NCI-H526 treated with DMSO at 0.1 percent for 48 hours (cell line): ENCODE data around the gene PCSK5.

Experiments used
- DNase-seq: peaks from one replicate; lab custom pipeline; 2025; lab: John Stamatoyannopoulos, UW

Gene PCSK5

DNA sequence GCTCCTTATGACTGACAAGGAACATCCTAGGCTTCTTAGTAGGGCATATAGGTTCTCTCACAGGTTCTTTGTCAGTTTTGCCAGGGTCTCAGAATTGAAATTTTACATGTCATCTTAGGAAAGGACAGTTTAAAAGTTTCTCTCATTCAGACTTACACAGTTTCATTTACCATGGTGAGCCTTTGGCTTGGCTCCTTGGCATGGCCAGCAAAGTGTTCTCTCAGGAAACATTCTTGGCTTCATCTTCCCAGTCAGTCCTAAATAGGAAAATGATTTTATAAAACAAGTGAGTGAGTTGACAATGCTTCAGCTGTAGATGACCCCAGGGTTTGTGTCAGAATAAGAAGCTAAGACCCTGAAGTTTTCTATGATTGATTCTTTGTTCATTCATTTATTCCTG, 191.6 kb downstream of the PCSK5 start:
- DNase-seq = no peak

DNA sequence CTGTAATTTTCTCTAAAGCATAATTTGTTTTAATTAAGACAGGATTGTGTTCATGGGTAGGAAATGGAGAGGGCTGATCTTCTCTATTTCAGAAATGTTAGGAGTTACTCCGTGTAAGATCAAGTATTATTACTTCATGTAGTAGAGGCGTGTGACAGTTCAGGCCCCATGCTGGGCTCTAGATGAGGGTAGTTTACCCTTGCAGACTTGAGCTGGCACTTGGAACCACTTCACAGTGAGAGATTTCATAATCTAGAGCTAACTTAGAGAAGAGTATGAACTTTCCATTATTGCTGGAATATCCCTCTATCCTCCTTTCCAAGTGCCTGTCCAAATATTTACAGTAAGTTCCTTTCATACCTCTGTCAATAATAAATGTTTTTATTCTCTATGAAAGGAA, 195.1 kb downstream of the PCSK5 start:
- no peak for DNase-seq

DNA sequence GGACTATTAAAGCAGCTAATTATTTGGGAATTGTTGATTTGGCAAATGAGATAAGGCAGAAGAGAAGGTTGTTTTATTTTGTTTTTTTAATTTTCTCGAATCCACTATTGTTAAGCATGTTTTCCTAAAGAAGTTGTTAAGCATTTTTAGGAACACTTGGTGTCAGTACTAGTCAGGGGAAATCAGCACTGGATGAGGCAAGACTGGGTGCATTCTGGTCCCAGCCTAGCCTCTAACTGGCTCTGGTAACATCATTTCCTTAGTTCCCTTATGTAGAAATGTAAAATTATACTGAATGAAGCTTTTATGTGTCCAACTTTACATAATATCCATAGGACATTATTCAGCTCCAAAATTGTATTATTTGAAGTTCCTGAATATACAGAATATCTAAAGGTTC, 196.1 kb downstream of the PCSK5 start:
- DNase-seq = no peak

DNA sequence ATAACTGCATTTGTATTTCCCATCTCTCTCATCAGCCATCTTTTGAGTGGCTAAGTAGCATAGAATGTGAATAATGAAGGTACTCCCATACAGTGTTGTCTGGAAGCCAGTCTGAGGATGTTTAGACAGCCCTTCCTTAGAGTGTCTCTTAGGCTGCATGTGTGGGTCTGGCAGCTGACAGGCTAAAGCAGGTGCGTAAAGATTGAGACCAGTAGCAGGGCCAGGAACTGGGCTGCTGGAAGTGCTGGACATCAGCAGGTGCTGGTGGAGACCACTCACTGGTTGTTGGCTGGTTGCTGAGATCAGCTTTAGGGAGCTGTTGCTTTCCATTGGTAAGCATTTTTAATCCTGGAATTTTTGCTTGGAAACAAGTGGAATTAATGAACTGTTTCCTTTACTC, 197.5 kb downstream of the PCSK5 start:
- DNase-seq = no peak

DNA sequence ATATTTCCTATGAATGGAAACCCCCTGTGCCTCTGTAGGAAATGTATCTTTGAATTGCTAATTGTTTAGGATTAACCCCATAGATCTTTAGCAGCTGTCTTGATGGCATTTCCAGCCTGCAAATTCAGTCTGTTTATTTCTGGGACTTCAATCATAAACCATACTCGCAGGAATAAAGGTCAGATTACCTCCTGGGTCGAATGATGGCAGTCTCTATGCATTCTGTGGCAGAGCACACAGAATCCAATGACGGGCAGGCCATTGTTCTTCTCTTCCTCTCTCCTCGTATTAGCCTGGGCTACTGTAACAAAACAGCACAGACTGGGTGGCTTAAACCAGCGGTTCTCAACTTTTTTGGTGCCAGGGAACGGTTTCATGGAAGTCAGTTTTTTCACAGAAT, 199.9 kb downstream of the PCSK5 start:
- no peak for DNase-seq

DNA sequence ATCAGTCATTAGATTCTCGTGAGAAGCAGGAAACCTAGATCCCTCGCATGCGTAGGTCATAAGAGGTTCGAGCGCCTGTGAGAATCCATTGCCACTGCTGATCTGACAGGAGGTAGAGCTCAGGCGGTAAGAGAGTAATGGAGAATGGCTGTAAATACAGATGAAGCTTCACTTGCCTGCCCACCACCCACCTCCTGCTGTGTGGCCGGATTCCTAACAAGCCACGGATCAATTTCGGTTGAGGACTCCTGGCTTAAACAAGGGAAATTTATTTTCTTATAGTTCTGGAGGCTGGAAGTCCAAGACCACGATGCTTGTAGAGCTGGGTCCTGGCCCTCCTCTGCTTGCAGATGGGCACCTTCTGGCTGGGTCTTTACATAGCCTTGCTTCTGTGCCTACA, 200.4 kb downstream of the PCSK5 start:
- no peak for DNase-seq

DNA sequence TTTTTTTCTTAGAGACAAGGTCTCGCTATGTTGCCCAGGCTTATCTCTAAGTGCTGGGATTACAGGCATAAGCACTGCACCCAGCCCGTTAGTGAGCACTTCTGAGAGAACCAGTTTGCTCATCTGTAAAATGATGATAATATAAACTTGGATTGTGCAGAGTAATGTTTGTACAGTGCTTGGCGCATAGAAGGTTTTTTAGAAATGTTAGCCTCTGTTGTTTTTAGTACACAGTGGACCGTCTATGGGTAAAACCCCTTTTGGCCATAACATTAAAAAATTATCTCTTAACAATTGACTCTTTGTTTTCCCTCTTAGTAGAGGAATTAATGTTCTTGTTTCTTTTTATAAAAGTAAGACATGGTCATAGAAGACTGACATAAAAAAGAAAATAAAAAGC, 202.1 kb downstream of the PCSK5 start:
- DNase-seq = no peak

DNA sequence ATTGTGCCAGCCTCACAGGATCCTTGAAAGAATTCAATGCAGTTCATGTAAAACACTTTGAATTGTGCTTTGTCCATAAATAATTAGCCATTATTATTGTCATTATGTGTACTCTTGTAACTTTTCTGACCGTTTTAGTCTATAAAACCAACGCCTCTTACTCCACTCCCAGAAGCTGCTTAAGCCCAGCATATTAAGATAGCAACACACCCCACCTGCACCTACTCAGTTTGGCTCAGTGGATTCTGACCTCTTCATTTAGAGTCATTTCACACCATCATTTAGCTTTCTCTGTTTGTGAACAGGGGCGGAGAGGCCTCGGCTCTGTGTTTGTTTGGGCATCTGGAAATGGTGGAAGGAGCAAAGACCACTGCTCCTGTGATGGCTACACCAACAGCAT, 205.1 kb downstream of the PCSK5 start:
- DNase-seq = no peak

DNA sequence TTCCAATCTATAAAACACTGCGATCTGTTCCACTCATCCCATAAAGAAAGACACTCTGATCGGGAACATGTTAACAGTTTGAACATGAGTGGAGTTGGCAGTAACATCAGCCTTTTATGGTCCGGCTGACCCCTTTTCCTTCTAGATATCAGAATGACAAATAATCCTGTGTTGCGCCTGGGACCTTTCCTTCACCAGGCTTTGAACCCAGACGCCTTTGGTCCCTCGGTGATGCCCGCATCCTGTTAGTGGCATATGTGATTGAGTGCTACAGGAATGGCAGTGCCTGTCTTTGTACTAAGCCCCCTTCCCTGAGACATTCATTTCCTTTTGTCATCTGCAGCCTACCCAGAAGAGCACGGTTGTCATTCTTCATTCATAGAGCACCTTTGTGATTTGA, 209.0 kb downstream of the PCSK5 start:
- no peak for DNase-seq

DNA sequence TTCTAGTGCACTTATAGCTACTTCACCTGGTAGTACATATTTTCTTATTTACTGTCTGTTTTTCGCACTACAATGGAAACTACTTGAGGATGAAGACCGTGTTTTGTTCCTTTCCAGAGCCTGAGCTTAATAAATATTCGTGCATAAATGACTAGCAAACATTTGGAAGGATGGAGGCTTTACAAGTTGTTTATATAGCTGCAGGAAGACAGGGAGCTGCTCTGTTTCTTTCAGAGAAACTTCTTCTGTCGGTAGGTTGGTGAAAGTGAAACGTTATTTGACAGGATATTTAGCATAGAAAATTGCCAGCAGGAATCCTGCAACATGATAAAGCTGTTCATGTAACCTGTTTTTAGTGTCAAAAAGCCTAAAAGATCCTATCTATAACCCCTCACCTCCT, 210.6 kb downstream of the PCSK5 start:
- no peak for DNase-seq

DNA sequence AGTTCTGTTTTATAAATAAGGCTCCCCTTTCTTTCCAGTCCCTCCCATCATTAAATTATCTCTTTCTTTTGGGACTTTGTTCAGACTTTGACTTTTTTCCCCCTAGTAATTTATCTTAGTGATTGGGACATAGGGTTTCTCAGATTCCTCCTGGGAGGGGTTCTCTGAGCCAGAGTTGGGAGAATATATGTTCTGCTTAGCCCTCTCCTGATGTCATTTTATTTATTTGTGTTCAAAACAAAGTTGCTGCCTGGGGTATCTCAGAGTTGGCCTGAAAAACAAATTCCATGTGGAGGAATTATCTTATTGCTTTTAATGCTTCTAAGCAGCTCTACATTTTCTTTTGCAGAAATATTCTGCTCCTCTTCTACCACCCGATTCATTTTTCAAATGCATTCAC, 211.0 kb downstream of the PCSK5 start:
- no peak for DNase-seq

DNA sequence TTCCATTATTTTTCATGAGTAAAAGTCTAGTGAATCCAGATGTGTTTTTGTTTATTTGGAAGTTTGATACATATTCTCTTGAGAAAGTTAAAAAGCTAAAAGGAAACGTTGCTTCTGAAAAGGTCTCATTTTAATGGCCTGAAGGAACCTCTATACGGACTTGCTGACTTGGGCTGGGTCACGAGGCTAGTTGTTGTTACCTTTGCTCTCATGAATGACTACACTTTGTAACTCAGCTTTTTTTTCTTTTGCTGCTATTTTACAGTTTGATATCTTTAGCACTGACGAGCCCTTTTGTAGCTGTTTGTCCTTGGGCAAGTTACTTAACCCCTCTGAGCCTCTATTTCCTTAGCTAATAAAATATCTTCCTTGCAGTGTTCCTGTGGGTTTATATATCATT, 211.5 kb downstream of the PCSK5 start:
- no peak for DNase-seq

DNA sequence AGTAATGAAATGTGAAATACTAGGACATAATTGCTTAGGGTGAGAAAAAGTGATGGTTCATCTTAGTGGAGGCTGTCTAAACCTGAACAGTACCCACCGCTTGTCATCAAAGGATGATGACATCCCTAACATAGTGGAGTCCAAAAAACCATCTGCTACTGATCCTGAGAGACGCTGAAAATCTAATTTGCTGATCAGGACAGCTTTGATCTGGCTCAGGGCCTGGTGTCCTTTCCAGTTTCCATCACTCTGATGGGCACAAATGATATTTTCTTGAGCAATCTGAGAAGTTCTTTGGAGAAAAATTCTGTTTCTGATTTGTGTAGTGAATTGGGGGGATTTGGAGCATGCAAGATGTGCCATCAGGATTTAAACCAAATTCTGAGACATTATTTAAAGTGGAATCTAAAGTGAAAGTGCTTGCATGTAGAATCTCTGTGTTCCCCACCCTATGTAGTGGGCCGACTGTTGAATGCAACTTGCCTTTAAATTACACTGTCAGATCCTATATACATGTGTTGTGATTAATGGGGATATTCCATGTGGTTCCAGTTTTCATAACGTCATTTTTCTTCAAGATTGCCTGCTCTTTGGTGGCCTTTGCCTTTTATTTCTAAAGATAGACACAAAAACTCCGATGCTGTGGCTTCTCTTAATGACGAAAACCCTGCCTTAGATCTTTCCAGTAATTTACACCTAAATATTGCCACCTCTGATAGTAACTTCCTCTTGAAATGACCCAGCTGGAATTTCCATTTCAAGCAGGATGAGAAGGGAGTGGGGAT, 213.2 kb downstream of the PCSK5 start:
- DNase-seq = no peak

DNA sequence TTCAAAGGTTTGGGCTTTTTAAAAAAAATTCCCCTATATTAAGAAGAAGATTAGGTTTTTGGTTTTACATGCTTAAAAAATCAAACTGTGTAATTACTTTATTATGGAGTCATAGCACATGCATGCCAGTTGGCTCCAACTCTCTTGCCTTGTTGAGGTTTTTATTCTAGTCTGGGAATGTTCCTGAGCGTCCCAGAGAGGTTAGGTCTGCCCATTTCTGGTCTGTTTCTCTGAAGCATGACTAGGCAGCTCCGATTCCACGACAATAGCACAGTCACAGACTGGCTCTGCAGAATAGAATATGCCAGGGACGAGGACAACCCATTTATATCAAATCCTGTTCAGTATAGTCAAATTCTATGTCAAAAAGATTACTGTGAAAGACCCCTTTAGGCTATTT, 217.0 kb downstream of the PCSK5 start:
- DNase-seq = no peak

DNA sequence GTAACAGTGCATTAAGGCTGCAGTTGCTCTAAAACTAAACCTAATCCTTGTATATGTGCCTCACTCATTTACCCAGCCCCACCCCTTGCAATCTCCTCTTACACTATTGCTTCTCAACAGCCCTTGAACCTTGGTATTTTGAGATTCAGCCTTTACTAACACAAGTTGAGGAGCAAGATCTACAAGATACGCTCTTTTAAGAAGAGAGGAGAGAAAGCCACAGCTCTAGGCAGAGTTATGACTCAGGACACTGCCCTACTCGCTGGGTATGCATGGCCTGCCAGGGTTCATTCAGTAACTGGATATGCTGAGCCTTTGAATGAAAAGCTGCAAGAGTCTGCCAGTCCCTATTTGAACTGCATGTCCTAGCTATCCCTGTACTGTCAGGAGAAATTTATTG, 219.5 kb downstream of the PCSK5 start:
- no peak for DNase-seq

DNA sequence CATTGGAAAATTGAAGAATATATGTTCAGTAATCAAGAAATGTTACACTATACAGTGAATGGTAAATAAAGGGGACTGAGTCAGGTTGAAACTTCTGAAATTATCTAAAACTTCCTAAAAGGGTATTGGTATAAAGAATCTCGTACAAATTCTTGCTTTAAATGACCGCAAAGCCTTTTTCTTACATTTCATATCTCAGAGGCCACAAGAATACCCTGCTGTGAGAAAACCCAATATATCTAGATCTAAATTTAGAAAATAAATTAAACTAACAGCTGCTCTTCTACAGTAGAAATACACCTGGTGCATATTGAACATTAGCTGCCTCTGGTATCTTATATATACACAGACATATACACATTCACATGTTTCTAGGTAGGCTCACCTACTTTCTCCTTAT, 221.7 kb downstream of the PCSK5 start:
- DNase-seq = no peak

DNA sequence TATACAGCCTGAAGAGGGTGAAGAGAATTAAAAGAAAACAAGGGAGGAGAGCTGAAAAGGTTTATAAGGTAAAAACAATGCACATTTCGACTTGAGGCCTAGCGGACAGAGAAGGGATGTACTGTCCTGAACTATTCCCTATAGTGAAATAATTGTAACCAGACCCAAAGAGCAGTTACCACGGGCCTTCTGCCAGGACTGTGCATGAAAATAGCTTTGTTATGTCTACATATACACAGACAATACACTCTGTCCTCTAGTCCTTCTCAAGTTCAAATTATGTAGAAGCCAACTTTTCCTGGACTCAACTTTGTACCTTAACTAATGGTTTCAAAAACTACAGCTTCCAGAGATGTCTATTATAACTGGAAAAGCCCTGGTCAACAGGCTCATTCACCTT, 223.7 kb downstream of the PCSK5 start:
- DNase-seq = no peak

DNA sequence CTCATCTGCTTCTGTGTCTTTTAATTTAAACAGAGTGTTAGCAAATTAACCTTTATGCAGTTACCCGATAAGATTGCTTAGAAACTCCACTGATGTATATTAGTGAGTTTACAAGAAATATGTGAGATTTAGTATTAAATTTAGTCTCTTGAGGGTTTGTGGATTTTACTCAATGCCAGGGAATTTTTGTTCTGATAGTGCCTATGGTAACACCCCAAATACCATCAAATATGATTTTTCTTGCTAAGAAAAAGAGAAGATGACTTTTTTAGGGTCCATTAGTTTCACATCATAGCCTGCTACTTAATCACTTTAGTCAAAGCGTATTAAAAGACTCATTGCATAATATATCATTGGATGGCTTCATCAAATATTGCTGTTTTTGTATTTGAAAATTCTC, 224.9 kb downstream of the PCSK5 start:
- DNase-seq = no peak

DNA sequence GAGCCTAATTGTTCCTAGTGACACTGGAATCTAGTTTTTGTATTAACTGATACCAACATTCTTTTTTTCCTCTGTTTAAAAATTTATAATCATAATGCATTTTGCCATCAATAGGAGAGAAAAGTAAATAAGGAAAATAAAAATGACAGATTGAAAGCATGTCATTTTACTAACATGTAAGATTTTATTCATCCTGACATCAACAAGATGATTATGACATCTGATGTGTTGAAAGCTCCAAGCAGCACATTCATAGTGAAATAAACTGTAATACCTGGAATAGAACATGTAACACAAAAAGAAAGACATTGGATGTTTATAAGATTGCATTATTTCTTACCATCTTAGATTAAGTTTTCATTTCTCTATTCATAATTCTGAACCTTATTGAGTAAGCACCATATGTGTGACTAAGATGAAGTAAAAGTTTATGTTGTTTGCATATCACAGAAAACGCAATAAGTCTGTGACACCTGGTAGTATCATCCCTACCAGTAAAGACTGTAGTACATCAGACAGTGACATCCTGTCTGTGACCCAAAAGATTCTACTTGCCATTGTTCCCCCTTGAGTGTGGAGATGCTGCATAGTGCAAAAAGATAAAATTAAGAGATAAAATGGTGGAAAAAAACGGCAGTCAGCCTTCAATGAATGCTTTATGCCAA, 225.6 kb downstream of the PCSK5 start:
- DNase-seq = no peak

DNA sequence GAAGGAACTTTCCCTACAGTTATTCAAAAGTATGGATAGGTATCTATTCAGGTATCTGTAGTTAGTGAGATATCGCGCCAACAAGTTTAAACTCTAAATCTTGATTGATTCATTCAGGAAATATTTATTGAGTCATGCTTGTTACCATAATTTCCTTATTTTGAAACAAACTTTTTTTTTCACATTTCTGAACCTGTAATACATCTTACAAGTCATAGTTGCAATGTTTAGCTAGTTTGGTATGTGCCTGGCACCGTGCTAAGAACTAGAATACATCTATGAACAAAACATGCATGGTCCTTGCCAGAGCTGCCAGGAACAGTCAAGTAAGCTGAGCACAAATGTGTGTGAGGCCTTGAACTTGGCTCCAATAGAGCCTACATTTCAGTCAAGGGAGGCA, 226.4 kb downstream of the PCSK5 start:
- DNase-seq = no peak

DNA sequence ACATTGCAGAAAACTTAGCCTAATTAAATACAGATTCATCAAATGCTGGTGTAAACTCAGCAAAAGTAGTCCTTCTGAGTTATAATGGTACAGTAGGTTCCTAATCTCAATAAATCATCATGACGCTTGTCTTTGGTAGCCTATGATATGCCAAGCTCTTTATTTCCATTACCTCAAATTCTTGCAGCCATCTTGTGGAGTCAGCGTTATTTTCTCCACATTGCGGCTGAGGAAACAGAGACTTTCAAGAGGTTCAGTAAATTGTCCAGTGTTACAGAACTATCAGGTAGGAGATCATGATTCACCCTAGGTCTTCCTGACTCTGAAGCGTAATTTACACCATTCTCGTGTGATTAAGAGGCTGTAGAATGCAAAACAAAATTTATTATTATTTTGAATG, 237.2 kb downstream of the PCSK5 start:
- DNase-seq = no peak

DNA sequence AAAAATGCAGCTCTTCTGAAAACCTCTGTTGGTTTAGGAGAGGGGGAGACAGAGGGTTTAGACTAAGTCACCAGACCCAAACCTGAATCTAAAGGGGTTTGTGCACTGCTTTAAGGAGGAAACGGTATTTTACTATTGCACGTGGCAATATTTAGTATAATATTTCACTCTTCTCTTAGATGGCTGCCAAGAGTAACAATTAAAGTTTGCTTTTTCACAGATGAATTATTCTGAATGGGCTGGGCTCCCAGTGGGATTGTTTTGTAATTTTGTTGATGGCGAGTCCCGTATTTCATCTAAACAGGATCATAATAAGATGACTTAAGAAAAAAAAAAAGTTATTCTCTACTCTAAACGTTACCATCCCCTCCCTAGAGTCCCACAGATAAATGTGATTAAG, 245.4 kb downstream of the PCSK5 start:
- DNase-seq = no peak

DNA sequence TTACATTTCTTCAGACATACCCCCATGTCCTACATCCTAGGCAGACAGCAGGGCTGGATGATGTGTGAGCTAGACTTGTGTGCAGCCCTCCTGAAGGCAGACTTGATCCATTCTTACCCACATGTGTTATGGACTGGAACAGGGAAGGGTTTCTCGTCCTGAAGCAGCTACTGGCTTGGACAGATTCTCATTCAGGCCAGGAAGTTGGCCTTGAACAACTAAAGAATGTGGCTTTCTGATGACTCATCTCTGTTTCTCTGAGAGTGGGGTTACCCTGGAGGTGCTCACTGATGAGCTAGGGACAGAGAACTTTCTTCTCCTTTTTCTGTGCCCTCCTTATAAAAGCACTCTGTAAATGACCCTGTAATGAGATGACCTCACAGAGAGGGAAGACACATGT, 246.5 kb downstream of the PCSK5 start:
- no peak for DNase-seq

DNA sequence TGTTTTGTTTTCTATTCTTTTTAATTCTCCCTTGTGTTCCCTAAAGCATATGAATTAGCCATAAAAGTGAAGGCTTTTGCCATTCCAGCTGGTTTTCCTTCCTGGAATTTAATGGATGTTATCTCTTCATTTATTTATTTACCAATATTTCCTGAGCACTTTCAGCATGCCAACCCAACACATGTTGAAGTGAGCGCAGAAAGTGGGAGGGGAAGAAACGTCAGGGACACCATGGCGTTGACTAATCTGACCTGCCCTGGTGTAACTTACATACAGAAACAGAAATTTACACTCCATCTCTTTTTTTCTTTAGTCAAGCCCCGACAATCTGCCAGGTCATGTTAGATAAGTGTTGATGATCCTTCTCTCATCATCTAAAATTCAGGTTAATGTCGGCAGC, 247.5 kb downstream of the PCSK5 start:
- DNase-seq = no peak
